K562 (cell line): ENCODE measurements around the gene CIAO3. TPM values are rescaled to one million over a fixed set of nuclear protein-coding genes. Genes with fewer than 3 reads are reported as not detected.

ENCODE experiments used
- ATAC-seq: fragments of 200-7000 bp; cut with Tn5 transposase; 3 replicates; pipeline ENCODE4 v1.9.1; 2020; ENCODE audit warnings: moderate library complexity
- BruUV-seq: library from RNA; stranded (reverse); fragments of 400-500 nt; replicated peaks from 2 replicates; lab custom pipeline; 2021; lab: Mats Ljungman, UMichigan
- CTCF ChIA-PET: fragments of 300-600 bp; formaldehyde crosslinking; extraction: SDS; loops from one replicate; lab custom pipeline; 2021; ENCODE audit warnings: low intra/inter-chr PET ratio; lab: Yijun Ruan, JAX
- POLR2A ChIA-PET: fragments of 300-600, 350-650 bp; sonication (Branson Sonifier 250); formaldehyde crosslinking; extraction: SDS; loops from one replicate; lab custom pipeline; 2021; ENCODE audit warnings: antibody characterized with exemption, inconsistent platforms; lab: Yijun Ruan, JAX
- DNase-seq, 4 experiments: peaks; one replicate each; pipeline versions ENCODE4 v3.0.0 to v3.0.0-alpha.2; 2011 to 2018; ENCODE audit warnings: low spot score in 3 of 4, mixed read lengths in 3 of 4; ENCODE audit errors: extremely low read depth in 1 of 4
- FAIRE-seq: peaks from 2 replicates; lab custom pipeline; 2011; peaks lifted over from hg19 to GRCh38; lab: Jason Lieb, UNC
- H2AFZ ChIP-seq: 2 replicates; pipeline ENCODE4 v1.6.0; 2011; ENCODE audit warnings: low read depth, low read length, control low read depth, inconsistent platforms
- H3K27ac ChIP-seq: fragments of 200-600 bp; 3 replicates; pipeline ENCODE4 v1.8.0; 2011; ENCODE audit warnings: low read depth, mild to moderate bottlenecking, control low read depth, inconsistent platforms, low read length, moderate library complexity, mixed read lengths; ENCODE audit errors: extremely low read depth
- H3K27me3 ChIP-seq, 2 experiments: fragments of 300-600 bp in 1 of 2; 2 replicates in 1 of 2; 3 replicates in 1 of 2; pipeline versions ENCODE4 v1.6.0 to v1.8.0; 2011; ENCODE audit warnings: inconsistent platforms in 2 of 2, low read length in 2 of 2, mild to moderate bottlenecking in 1 of 2, mixed read lengths in 1 of 2, moderate library complexity in 1 of 2; ENCODE audit not compliant: control insufficient read depth in 2 of 2, insufficient read depth in 2 of 2
- H3K36me3 ChIP-seq: fragments of 300-600 bp; 3 replicates; pipeline ENCODE4 v1.8.0; 2011; ENCODE audit warnings: mild to moderate bottlenecking, low read length, inconsistent platforms; ENCODE audit not compliant: control insufficient read depth, insufficient read depth
- H3K4me1 ChIP-seq, 2 experiments: fragments of 200-600 bp in 1 of 2; replicated peaks in 1 of 2; 2 replicates in 1 of 2; 3 replicates in 1 of 2; pipeline versions ENCODE4 v1.5.1 to v1.8.0; 2011; ENCODE audit warnings: inconsistent platforms in 2 of 2, low read length in 2 of 2, mild to moderate bottlenecking in 1 of 2, mixed read lengths in 1 of 2, moderate library complexity in 1 of 2; ENCODE audit not compliant: control insufficient read depth in 2 of 2, insufficient read depth in 2 of 2
- H3K4me2 ChIP-seq: 2 replicates; pipeline ENCODE4 v1.6.1; 2011; ENCODE audit warnings: low read length, control low read depth, inconsistent platforms, mixed read lengths; ENCODE audit not compliant: insufficient read depth
- H3K4me3 ChIP-seq: fragments of 200-600 bp; sonication (generic), shearing (Covaris generic); 2 replicates; pipeline ENCODE4 v1.5.1; 2016; ENCODE audit warnings: control low read depth, inconsistent platforms
- H3K79me2 ChIP-seq: fragments of 200-600 bp; 3 replicates; pipeline ENCODE4 v1.8.0; 2011; ENCODE audit warnings: low read length, inconsistent platforms; ENCODE audit not compliant: control insufficient read depth, insufficient read depth
- H3K9ac ChIP-seq, 2 experiments: 2 replicates each; pipeline versions ENCODE4 v1.6.0 to v1.6.1; 2011; ENCODE audit warnings: low read depth in 2 of 2, low read length in 2 of 2, control low read depth in 1 of 2, inconsistent platforms in 1 of 2, mild to moderate bottlenecking in 1 of 2, mixed read lengths in 1 of 2; ENCODE audit not compliant: insufficient read depth in 1 of 2
- H3K9me1 ChIP-seq: one replicate; pipeline ENCODE4 v1.6.0; 2011; ENCODE audit warnings: inconsistent platforms, mild to moderate bottlenecking, low read length, moderate library complexity; ENCODE audit not compliant: control insufficient read depth, insufficient read depth
- H3K9me3 ChIP-seq: replicated peaks from 2 replicates; pipeline ENCODE4 v1.5.1; 2011; ENCODE audit warnings: low read depth, low read length, inconsistent platforms; ENCODE audit not compliant: control insufficient read depth, insufficient read depth
- H4K20me1 ChIP-seq: replicated peaks from 2 replicates; pipeline ENCODE4 v1.6.1; 2011; ENCODE audit warnings: low read length, inconsistent platforms, mixed read lengths; ENCODE audit not compliant: control insufficient read depth, insufficient read depth
- DPF2 ChIP-seq: fragments of 450-650 bp; IDR thresholded peaks from 2 replicates; pipeline ENCODE4 v1.6.1; 2016
- E2F5 ChIP-seq: sonication (generic); formaldehyde crosslinking; IDR thresholded peaks from 2 replicates; pipeline ENCODE4 v1.8.0; 2022; ENCODE audit warnings: mild to moderate bottlenecking, missing genetic modification reagents
- PKNOX1 ChIP-seq: fragments of 450-650 bp; IDR thresholded peaks from 2 replicates; pipeline ENCODE4 v1.6.1; 2016
- TAF9B ChIP-seq: fragments of 450-650 bp; IDR thresholded peaks from 2 replicates; pipeline ENCODE4 v1.6.1; 2018; ENCODE audit warnings: mild to moderate bottlenecking; ENCODE audit not compliant: partially characterized antibody
- XRCC4 ChIP-seq: IDR thresholded peaks from one replicate; pipeline ENCODE4 v1.6.1; 2011; ENCODE audit not compliant: insufficient read depth, insufficient read length; ENCODE audit errors: extremely low read depth
- ZFP1 ChIP-seq: fragments of 450-650 bp; formaldehyde crosslinking; IDR thresholded peaks from 2 replicates; pipeline ENCODE4 v1.4.0; 2020; ENCODE audit warnings: mild to moderate bottlenecking, mixed read lengths
- ZFP36 ChIP-seq: fragments of 150-350 bp; IDR thresholded peaks from 2 replicates; pipeline ENCODE4 v1.6.1; 2018; ENCODE audit warnings: low read length, low read depth; ENCODE audit not compliant: partially characterized antibody
- ZNF668 ChIP-seq: fragments of 250-450 bp; sonication (Bioruptor Pico); IDR thresholded peaks from 2 replicates; pipeline ENCODE4 v1.8.0; 2022; ENCODE audit warnings: mild to moderate bottlenecking, inconsistent platforms
- WGBS: fragments of 100-300 bp; shearing (Covaris generic); methylation state at CpG from one replicate; pipeline ENCODE4 v1.1.6; 2016; ENCODE audit warnings: low coverage, mixed read lengths; ENCODE audit not compliant: insufficient coverage; ENCODE audit errors: missing lambda C conversion rate; 5-methylcytosine and 5-hydroxymethylcytosine counted together
- in situ Hi-C: fragments of 300-500 bp; cut with MboI; formaldehyde crosslinking; loops from 4 replicates; pipeline ENCODE4 v1.15.0; 2018; ENCODE audit warnings: inconsistent platforms, mixed read lengths
- intact Hi-C: fragments of 100-400 bp; cut with micrococcal nuclease; formaldehyde crosslinking; loops from 2 replicates; pipeline ENCODE4 v1.14.2; 2022
- polyA plus RNA-seq, 8 experiments: library from polyadenylated mRNA; depleted of rRNA in 4 of 8; stranded (reverse) in 5 of 8; unstranded in 3 of 8; fragments of >200 nt; fragmentation: Nextera tagmentation in 2 of 8; fragmentation: Illumina TruSeq in 1 of 8; extraction: Ambion mirVana in 2 of 8; extraction: Trizol in 1 of 8; gene quantifications; 2 replicates each; pipeline versions ENCODE4 v1.2.1 to v1.2.3, GENCODE V29; 2011 to 2014; ENCODE audit warnings: inconsistent platforms in 1 of 8, missing spikeins in 1 of 8
- total RNA-seq, 7 experiments: library from RNA; depleted of rRNA in 6 of 7; stranded (reverse); fragments of >200 nt in 6 of 7; fragmentation: Illumina TruSeq in 2 of 7; extraction: Trizol in 2 of 7; gene quantifications; 2 replicates each; pipeline versions ENCODE4 v1.2.1 to v1.2.3, GENCODE V29; 2011 to 2021; ENCODE audit warnings: low replicate concordance in 1 of 7

Gene CIAO3
- total and polyA plus RNA-seq, 9 of the 15 experiments (the other 6 are each of a cell fraction or from before 2014, with no cell fraction given): 2.2 to 35.6 (median 18.7) TPM

DNA sequence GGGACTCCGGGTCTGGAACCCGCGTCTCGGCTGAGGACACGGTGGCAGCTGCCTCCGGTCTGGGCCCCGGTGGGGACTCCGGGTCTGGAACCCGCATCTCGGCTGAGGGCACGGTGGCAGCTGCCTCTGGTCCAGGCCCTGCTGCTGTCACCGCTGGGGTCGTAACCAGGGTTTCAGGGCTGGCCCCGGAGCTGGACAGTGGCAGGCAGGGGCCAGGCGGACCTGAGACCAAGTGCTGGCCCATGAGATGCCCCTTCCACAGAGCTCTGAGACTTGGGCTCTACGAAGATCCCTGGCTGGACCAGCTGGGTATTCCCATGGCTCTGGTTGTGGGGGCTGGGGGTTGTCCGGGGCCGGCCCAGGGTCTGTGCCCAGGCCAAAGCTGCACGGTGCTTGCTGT, 43.6 kb upstream of the CIAO3 start:
- Histone ChIP-seq H3K27me3 (peaks cover 0 to 11% of the 10 kb centered on the region in 2 experiments; a peak in 2 of 5 replicates), H3K36me3 (peaks cover 29% of the 10 kb centered on the region; the same call in 2 of the 3 replicates), H3K4me3 (no peak overlapping the region), H3K9me1 (no peaks in the 10 kb centered on the region), H3K4me2 (no peak overlapping the region), H3K9me3 (no peaks in the 10 kb centered on the region), H3K27ac (no peak overlapping the region), H4K20me1 (peaks cover 14% of the 10 kb centered on the region), H3K4me1 (peaks cover 16 to 91% of the 10 kb centered on the region in 2 experiments; a peak in 4 of 5 replicates), H3K79me2 (peaks cover 23% of the 10 kb centered on the region), H2AFZ (no peak overlapping the region), H3K9ac (peak overlapping the region in 1 of 2 experiments; percentile 29; a peak in 1 of 4 replicates)
- WGBS: 91% methylated on average over 11 of the region's 19 CpGs
- in situ Hi-C loops: no loop called here
- CTCF ChIA-PET: interaction anchor here (0.5 to 3.9 kb wide), 3 partner anchors 35 to 89 kb away, joined by 4 to 73 read pairs (median 6); no protein-coding TSS in a partner anchor
- no peak for ATAC-seq
- TF ChIP-seq PKNOX1 (no peak), TAF9B (no peak), ZNF668 (CRISPR knock-in tag) (no peak), ZFP1 (CRISPR knock-in tag) (no peak), ZFP36 (no peak), XRCC4 (no peak), DPF2 (no peak), E2F5 (no peak)
- intact Hi-C loops: no loop called here
- BruUV-seq: no TSS peak
- no peak for FAIRE-seq
- POLR2A ChIA-PET: interaction anchor here (0.5 to 1.3 kb wide), 11 partner anchors 11 to 1171 kb away, joined by 3 to 5 read pairs (median 3); no protein-coding TSS in a partner anchor
- DNase-seq: no peak
